ENCODE data around the gene CALCOCO1. TPM values are rescaled to one million over a fixed set of nuclear protein-coding genes. Genes with fewer than 3 reads are reported as not detected.

Gene CALCOCO1
- total RNA-seq, 4 donors from 2014 or later: 158 to 385 (median 239) TPM

- no peaks in the 10 kb centered on the region for H3K27me3 ChIP-seq
- ATAC-seq: no peak
- DNase-seq: no peak
Measured at GRCh38 chr12:53714004-53714403, 13.2 kb downstream of the CALCOCO1 start.

GRCh38 chr12:53713516-53713915, 13.7 kb downstream of the CALCOCO1 start:
- no peak for TF ChIP-seq CTCF (IDR thresholded peaks at IDR 0.05 in 4 of 5, conservative IDR thresholded peaks at IDR 0.05 in 1 of 5)
- TF ChIP-seq POLR2A (IDR thresholded peaks at IDR 0.05): no peak
- Histone ChIP-seq H3K9me3 (no peaks in the 10 kb centered on the region), H3K36me3 (peaks cover 0 to 69% of the 10 kb centered on the region in 2 donors), H3K4me3 (no peak overlapping the region), H3K27ac (no peak overlapping the region), H3K27me3 (no peaks in the 10 kb centered on the region), H3K4me1 (no peaks in the 10 kb centered on the region)
- ATAC-seq (no peak), DNase-seq (no peak)
- in situ Hi-C loops (cut with MboI; ENCODE audit: low sequenced_read_pairs in 4 of 4): no loop called here
- intact Hi-C loops (cut with DNase I; ENCODE audit: low total_unique reads): no loop called here

More at GRCh38 chr12:53714004-53714403, 13.2 kb downstream of the CALCOCO1 start:
- intact Hi-C loops (cut with DNase I; ENCODE audit: low total_unique reads): no loop called here
- in situ Hi-C loops (cut with MboI; ENCODE audit: low sequenced_read_pairs in 4 of 4): no loop called here
- Histone ChIP-seq H3K4me3 (no peak overlapping the region), H3K9me3 (no peaks in the 10 kb centered on the region), H3K36me3 (peaks cover 0 to 74% of the 10 kb centered on the region in 2 donors), H3K4me1 (no peaks in the 10 kb centered on the region), H3K27ac (no peak overlapping the region)
- no peak for TF ChIP-seq POLR2A (IDR thresholded peaks at IDR 0.05)
- no peak for TF ChIP-seq CTCF (IDR thresholded peaks at IDR 0.05 in 4 of 5, conservative IDR thresholded peaks at IDR 0.05 in 1 of 5)

- no peaks in the 10 kb centered on the region for H3K9me3 ChIP-seq
- no peak overlapping the region for H3K4me3 ChIP-seq
- H3K27ac ChIP-seq: no peak overlapping the region
- in situ Hi-C loops (cut with MboI; ENCODE audit: low sequenced_read_pairs in 4 of 4): no loop called here
- H3K27me3 ChIP-seq: peaks cover 0 to 8% (median 0%) of the 10 kb centered on the region in 3 donors
- no peak for ATAC-seq
- H3K36me3 ChIP-seq: peaks cover 0 to 57% of the 10 kb centered on the region in 2 donors
- DNase-seq: no peak
- intact Hi-C loops (cut with DNase I; ENCODE audit: low total_unique reads): no loop called here
- H3K4me1 ChIP-seq: no peaks in the 10 kb centered on the region
- TF ChIP-seq POLR2A (IDR thresholded peaks at IDR 0.05) (no peak), CTCF (IDR thresholded peaks at IDR 0.05 in 4 of 5, conservative IDR thresholded peaks at IDR 0.05 in 1 of 5) (no peak)
Measured at GRCh38 chr12:53712059-53712643, 15.1 kb downstream of the CALCOCO1 start.

GRCh38 chr12:53710091-53710490, 17.2 kb downstream of the CALCOCO1 start:
- no peaks in the 10 kb centered on the region for H3K4me1 ChIP-seq
- DNase-seq: no peak
- TF ChIP-seq CTCF (IDR thresholded peaks at IDR 0.05 in 4 of 5, conservative IDR thresholded peaks at IDR 0.05 in 1 of 5) (no peak), POLR2A (IDR thresholded peaks at IDR 0.05) (no peak)
- H3K27me3 ChIP-seq: peaks cover 9 to 19% (median 13%) of the 10 kb centered on the region in 3 donors
- in situ Hi-C loops (cut with MboI; ENCODE audit: low sequenced_read_pairs in 4 of 4) (no loop called here), intact Hi-C loops (cut with DNase I; ENCODE audit: low total_unique reads) (no loop called here)
- ATAC-seq: no peak
- no peaks in the 10 kb centered on the region for H3K9me3 ChIP-seq
- H3K36me3 ChIP-seq: peaks cover 0 to 37% of the 10 kb centered on the region in 2 donors
- no peak overlapping the region for H3K27ac ChIP-seq
- no peak overlapping the region for H3K4me3 ChIP-seq

GRCh38 chr12:53709671-53710070, 17.6 kb downstream of the CALCOCO1 start:
- ATAC-seq: no peak
- no peak overlapping the region for H3K4me3 ChIP-seq
- no peak for TF ChIP-seq POLR2A (IDR thresholded peaks at IDR 0.05)
- TF ChIP-seq CTCF (IDR thresholded peaks at IDR 0.05 in 4 of 5, conservative IDR thresholded peaks at IDR 0.05 in 1 of 5): no peak
- H3K4me1 ChIP-seq: no peaks in the 10 kb centered on the region
- H3K27ac ChIP-seq: no peak overlapping the region
- in situ Hi-C loops (cut with MboI; ENCODE audit: low sequenced_read_pairs in 4 of 4) (no loop called here), intact Hi-C loops (cut with DNase I; ENCODE audit: low total_unique reads) (no loop called here)
- peaks cover 0 to 33% of the 10 kb centered on the region in 2 donors for H3K36me3 ChIP-seq
- H3K9me3 ChIP-seq: no peaks in the 10 kb centered on the region
- H3K27me3 ChIP-seq: peaks cover 9 to 19% (median 13%) of the 10 kb centered on the region in 3 donors
- DNase-seq: no peak
